Stimulated activated CD4-positive, alpha-beta T cell treated with anti-CD3 and anti-CD28 coated beads, Interleukin-12 subunit alpha, Interleukin-12 subunit beta, amount 100 ng/mL, for 24 hours (primary cell): ENCODE measurements around the gene PRXL2A.
"Not testable (repeated sequence)": the region's sequence is repeated elsewhere in the genome, so short reads cannot be mapped to it uniquely, and the experiment has no call there.

Source experiments
- DNase-seq, 2 experiments: peaks; one replicate each; pipeline ENCODE4 v3.0.0-alpha.2; 2020; ENCODE audit warnings: low read depth in 2 of 2

PRXL2A gene

GRCh38 chr10:80474941-80475340, 66.6 kb downstream of the PRXL2A start:
- no peak for DNase-seq

GRCh38 chr10:80475641-80476040, 67.3 kb downstream of the PRXL2A start:
- not testable (repeated sequence) for DNase-seq

- no peak for DNase-seq
These were observed 68.3 kb downstream of the PRXL2A start for GRCh38 chr10:80476685-80477084.

GRCh38 chr10:80477813-80478212, 69.5 kb downstream of the PRXL2A start:
- DNase-seq: no peak

GRCh38 chr10:80480373-80480772, 72.0 kb downstream of the PRXL2A start:
- not testable (repeated sequence) for DNase-seq

- no peak for DNase-seq
These were observed 72.5 kb downstream of the PRXL2A start for GRCh38 chr10:80480852-80481251.

- DNase-seq: no peak
These were observed 75.9 kb downstream of the PRXL2A start for GRCh38 chr10:80484243-80484642.

- DNase-seq: no peak
These were observed 76.3 kb downstream of the PRXL2A start for GRCh38 chr10:80484676-80485075.

- no peak for DNase-seq
These were observed 77.0 kb downstream of the PRXL2A start for GRCh38 chr10:80485076-80485945.

GRCh38 chr10:80485946-80486764, 77.8 kb downstream of the PRXL2A start:
- no peak for DNase-seq
